H1 (cell line): ENCODE measurements around the gene BRAP. TPM values are rescaled to one million over a fixed set of nuclear protein-coding genes. Genes with fewer than 3 reads are reported as not detected.

Experiments used
- CTCF ChIA-PET: fragments of 300-600 bp; sonication (Branson Sonifier 250); formaldehyde crosslinking; loops from one replicate; lab custom pipeline; 2021; ENCODE audit not compliant: partially characterized antibody; lab: Charles Lee
- POLR2A ChIA-PET: fragments of 300-600 bp; sonication (Branson Sonifier 250); formaldehyde crosslinking; loops from one replicate; lab custom pipeline; 2021; ENCODE audit warnings: inconsistent platforms; ENCODE audit not compliant: partially characterized antibody; lab: Charles Lee
- DNase-seq, 2 experiments: peaks; one replicate each; pipeline versions ENCODE4 v3.0.0 to v3.0.0-alpha.2; 2010 to 2022; ENCODE audit warnings: low spot score in 2 of 2, low read depth in 1 of 2, mixed read lengths in 1 of 2
- FAIRE-seq: peaks from 2 replicates; lab custom pipeline; 2011; peaks lifted over from hg19 to GRCh38; lab: Jason Lieb, UNC
- H2AFZ ChIP-seq: 2 replicates; pipeline ENCODE4 v1.8.1; 2012; ENCODE audit warnings: low read length, inconsistent platforms
- H2AK5ac ChIP-seq: 2 replicates; pipeline ENCODE4 v1.6.1; 2013; ENCODE audit warnings: low read depth, low read length
- H2BK120ac ChIP-seq: replicated peaks from 2 replicates; pipeline ENCODE3; 2013; ENCODE audit warnings: low read depth, low read length, inconsistent platforms
- H2BK12ac ChIP-seq: 2 replicates; pipeline ENCODE4 v1.6.1; 2013; ENCODE audit warnings: low read depth, low read length
- H2BK15ac ChIP-seq: 2 replicates; pipeline ENCODE4 v1.6.1; 2013; ENCODE audit warnings: low read length
- H2BK20ac ChIP-seq: 2 replicates; pipeline ENCODE4 v1.6.1; 2013; ENCODE audit warnings: low read length
- H2BK5ac ChIP-seq: 2 replicates; pipeline ENCODE4 v1.6.1; 2013; ENCODE audit warnings: low read depth, low read length
- H3K14ac ChIP-seq: 2 replicates; pipeline ENCODE4 v1.6.1; 2013; ENCODE audit warnings: inconsistent platforms; ENCODE audit not compliant: insufficient read length
- H3K18ac ChIP-seq: 2 replicates; pipeline ENCODE4 v1.6.1; 2013; ENCODE audit warnings: low read length; ENCODE audit errors: extremely low read depth
- H3K23ac ChIP-seq: 2 replicates; pipeline ENCODE4 v1.6.1; 2013; ENCODE audit warnings: inconsistent platforms; ENCODE audit not compliant: insufficient read length
- H3K23me2 ChIP-seq: 2 replicates; pipeline ENCODE4 v1.6.1; 2013; ENCODE audit warnings: low read depth, low read length
- H3K27ac ChIP-seq: 2 replicates; pipeline ENCODE4 v1.6.1; 2011; ENCODE audit warnings: low read depth, low read length, inconsistent platforms
- H3K27me3 ChIP-seq, 4 experiments: replicated peaks in 1 of 4; 1 replicate in 1 of 4; 2 replicates in 3 of 4; pipeline versions ENCODE4 v1.6.1 to v1.8.1; 2011 to 2013; ENCODE audit warnings: low read length in 3 of 4, mild to moderate bottlenecking in 3 of 4, inconsistent platforms in 2 of 4, mixed read lengths in 2 of 4, moderate library complexity in 1 of 4; ENCODE audit not compliant: control insufficient read depth in 3 of 4, insufficient read depth in 3 of 4; ENCODE audit errors: extremely low read depth in 1 of 4
- H3K36me3 ChIP-seq, 4 experiments: 2 replicates each; pipeline versions ENCODE4 v1.6.1 to v1.8.1; 2011 to 2013; ENCODE audit warnings: mild to moderate bottlenecking in 4 of 4, low read length in 3 of 4, moderate library complexity in 2 of 4, control low read depth in 1 of 4, inconsistent platforms in 1 of 4; ENCODE audit not compliant: insufficient read depth in 4 of 4, control insufficient read depth in 2 of 4
- H3K4ac ChIP-seq: replicated peaks from 2 replicates; pipeline ENCODE3; 2013; ENCODE audit warnings: low read length, low read depth, mixed read lengths, inconsistent platforms; ENCODE audit not compliant: insufficient read length
- H3K4me1 ChIP-seq, 4 experiments: replicated peaks in 1 of 4; 1 replicate in 1 of 4; 2 replicates in 3 of 4; pipeline versions ENCODE4 v1.6.1 to v1.8.1; 2011 to 2013; ENCODE audit warnings: low read length in 3 of 4, inconsistent platforms in 2 of 4, mixed read lengths in 1 of 4; ENCODE audit not compliant: insufficient read depth in 4 of 4, control insufficient read depth in 3 of 4
- H3K4me2 ChIP-seq, 2 experiments: 2 replicates each; pipeline versions ENCODE4 v1.6.1 to v1.8.1; 2011 to 2013; ENCODE audit warnings: low read depth in 2 of 2, low read length in 2 of 2, control low read depth in 1 of 2, inconsistent platforms in 1 of 2, mild to moderate bottlenecking in 1 of 2; ENCODE audit not compliant: insufficient read depth in 1 of 2
- H3K4me3 ChIP-seq, 4 experiments: fragments of 200-600, 300-600 bp in 1 of 4; sonication (generic), shearing (Covaris generic), sonication (Bioruptor Twin) in 1 of 4; 2 replicates each; pipeline versions ENCODE4 v1.5.1 to v1.8.1; 2011 to 2016; ENCODE audit warnings: low read length in 4 of 4, low read depth in 3 of 4, control low read depth in 2 of 4, inconsistent platforms in 2 of 4, mild to moderate bottlenecking in 2 of 4, mixed read lengths in 1 of 4, moderate library complexity in 1 of 4; ENCODE audit not compliant: insufficient read depth in 2 of 4; ENCODE audit errors: extremely low read depth in 1 of 4
- H3K56ac ChIP-seq: replicated peaks from 2 replicates; pipeline ENCODE3; 2013; ENCODE audit warnings: low read depth, mild to moderate bottlenecking, mixed read lengths, low read length, inconsistent platforms; ENCODE audit not compliant: insufficient read length
- H3K79me1 ChIP-seq: 2 replicates; pipeline ENCODE4 v1.6.1; 2013; ENCODE audit warnings: low read depth, low read length, control low read depth
- H3K79me2 ChIP-seq, 2 experiments: 2 replicates each; pipeline versions ENCODE4 v1.6.1 to v1.8.1; 2012 to 2013; ENCODE audit warnings: low read length in 2 of 2, mild to moderate bottlenecking in 2 of 2, inconsistent platforms in 1 of 2; ENCODE audit not compliant: insufficient read depth in 2 of 2, control insufficient read depth in 1 of 2
- H3K9ac ChIP-seq, 4 experiments: replicated peaks in 1 of 4; 1 replicate in 1 of 4; 2 replicates in 3 of 4; pipeline versions ENCODE4 v1.6.1 to v1.8.1; 2011 to 2013; ENCODE audit warnings: low read depth in 3 of 4, low read length in 3 of 4, control low read depth in 2 of 4, mild to moderate bottlenecking in 2 of 4, moderate library complexity in 2 of 4, inconsistent platforms in 1 of 4; ENCODE audit errors: extremely low read depth in 1 of 4
- H3K9me3 ChIP-seq, 2 experiments: 2 replicates each; pipeline versions ENCODE4 v1.6.1 to v1.8.1; 2012 to 2013; ENCODE audit warnings: mild to moderate bottlenecking in 2 of 2, moderate library complexity in 2 of 2, control low read depth in 1 of 2, inconsistent platforms in 1 of 2, low read depth in 1 of 2, low read length in 1 of 2, mixed read lengths in 1 of 2; ENCODE audit not compliant: insufficient read depth in 2 of 2
- H4K20me1 ChIP-seq, 2 experiments: replicated peaks in 1 of 2; 2 replicates each; pipeline versions ENCODE3 to v1.8.1; 2011 to 2013; ENCODE audit warnings: inconsistent platforms in 2 of 2, low read length in 2 of 2, mild to moderate bottlenecking in 1 of 2; ENCODE audit not compliant: insufficient read depth in 2 of 2, control insufficient read depth in 1 of 2
- H4K5ac ChIP-seq: 2 replicates; pipeline ENCODE4 v1.6.1; 2013; ENCODE audit warnings: low read length, low read depth, mixed read lengths, inconsistent platforms; ENCODE audit not compliant: insufficient read length
- H4K8ac ChIP-seq: 2 replicates; pipeline ENCODE4 v1.8.0; 2013; ENCODE audit warnings: mild to moderate bottlenecking, moderate library complexity, low read length, inconsistent platforms; ENCODE audit not compliant: insufficient read depth; ENCODE audit errors: extremely low read depth
- H4K91ac ChIP-seq: replicated peaks from 2 replicates; pipeline ENCODE3; 2013; ENCODE audit warnings: low read length, mixed read lengths, inconsistent platforms; ENCODE audit not compliant: insufficient read length
- CBX8 ChIP-seq: fragments of 300-800, 300-1000 bp; sonication (generic); IDR thresholded peaks from 2 replicates; pipeline ENCODE4 v1.7.1; 2016; ENCODE audit warnings: low read depth, low read length, borderline replicate concordance
- EGR1 ChIP-seq: IDR thresholded peaks from 2 replicates; pipeline ENCODE4 v1.6.1; 2011; ENCODE audit warnings: low read depth, low read length, borderline replicate concordance
- JUN ChIP-seq: IDR thresholded peaks from 2 replicates; pipeline ENCODE4 v1.6.1; 2011; ENCODE audit warnings: low read depth, mild to moderate bottlenecking, improper control_type of control experiment, low read length
- KDM5A ChIP-seq: fragments of 200-600 bp; IDR thresholded peaks from 2 replicates; pipeline ENCODE4 v1.7.1; 2012; ENCODE audit warnings: mild to moderate bottlenecking, low read length, inconsistent platforms, mixed read lengths
- RBBP5 ChIP-seq: IDR thresholded peaks from 2 replicates; pipeline ENCODE4 v1.7.1; 2012; ENCODE audit warnings: low read depth, mild to moderate bottlenecking, inconsistent platforms, low read length, moderate library complexity, borderline replicate concordance
- RFX5 ChIP-seq: IDR thresholded peaks from 2 replicates; pipeline ENCODE4 v1.6.1; 2011; ENCODE audit warnings: low read depth, low read length, improper control_type of control experiment, borderline replicate concordance
- RNF2 ChIP-seq: fragments of 200-900, 300-1000 bp; sonication (generic); IDR thresholded peaks from 2 replicates; pipeline ENCODE4 v1.7.1; 2016; ENCODE audit warnings: borderline replicate concordance, low read depth, mild to moderate bottlenecking, antibody characterized with exemption, low read length; ENCODE audit not compliant: poor library complexity, severe bottlenecking; ENCODE audit errors: missing control alignments
- SIRT6 ChIP-seq: IDR thresholded peaks from one replicate; pipeline ENCODE4 v1.7.1; 2012; ENCODE audit warnings: low read length, inconsistent platforms
- SP2 ChIP-seq: IDR thresholded peaks from 2 replicates; pipeline ENCODE4 v1.6.1; 2012; ENCODE audit warnings: mild to moderate bottlenecking, low read length, inconsistent platforms
- WGBS, 2 experiments: shearing (Covaris generic) in 1 of 2; methylation state at CpG; one replicate each; pipeline versions ENCODE4 v1.1.6 to v1.1.7; 2013 to 2015; ENCODE audit warnings: low lambda C conversion rate in 2 of 2, mixed read lengths in 2 of 2, inconsistent platforms in 1 of 2, low coverage in 1 of 2, missing lambda C conversion rate in 1 of 2; ENCODE audit not compliant: insufficient replicate concordance in 2 of 2, insufficient coverage in 1 of 2, insufficient read length in 1 of 2; ENCODE audit errors: extremely low coverage in 1 of 2, missing lambda C conversion rate in 1 of 2; 5-methylcytosine and 5-hydroxymethylcytosine counted together
- polyA plus RNA-seq, 7 experiments: library from polyadenylated mRNA; depleted of rRNA in 3 of 7; stranded (reverse) in 5 of 7; unstranded in 2 of 7; fragments of >200 nt in 5 of 7; fragments of 200-250 nt in 2 of 7; gene quantifications; 1 replicate in 5 of 7; 2 replicates in 1 of 7; 4 replicates in 1 of 7; pipeline versions ENCODE4 v1.2.1 to v1.2.3, GENCODE V29; 2011 to 2013; ENCODE audit warnings: missing spikeins in 2 of 7, mixed read lengths in 2 of 7
- total RNA-seq: library from RNA; stranded (reverse); fragmentation: NEBNext Ultra II Directional; extraction: Animal tissue kit (Norgen Biotek cat#: 25700); gene quantifications from 2 replicates; pipeline ENCODE4 v1.2.1, GENCODE V29; 2021
- TF ChIP-seq, protein P1 (sequence below): IDR thresholded peaks from 2 replicates; pipeline ENCODE4 v1.6.1; 2012; ENCODE audit warnings: low read length, inconsistent platforms
- TF ChIP-seq, protein P2 (sequence below): IDR thresholded peaks from 2 replicates; pipeline ENCODE4 v1.6.1; 2011; ENCODE audit warnings: low read length, improper control_type of control experiment

Gene BRAP
- total and polyA plus RNA-seq, 2 of the 8 experiments (the other 6 are each of a cell fraction or from before 2014, with no cell fraction given) = 12.8 to 22.2 TPM

DNA sequence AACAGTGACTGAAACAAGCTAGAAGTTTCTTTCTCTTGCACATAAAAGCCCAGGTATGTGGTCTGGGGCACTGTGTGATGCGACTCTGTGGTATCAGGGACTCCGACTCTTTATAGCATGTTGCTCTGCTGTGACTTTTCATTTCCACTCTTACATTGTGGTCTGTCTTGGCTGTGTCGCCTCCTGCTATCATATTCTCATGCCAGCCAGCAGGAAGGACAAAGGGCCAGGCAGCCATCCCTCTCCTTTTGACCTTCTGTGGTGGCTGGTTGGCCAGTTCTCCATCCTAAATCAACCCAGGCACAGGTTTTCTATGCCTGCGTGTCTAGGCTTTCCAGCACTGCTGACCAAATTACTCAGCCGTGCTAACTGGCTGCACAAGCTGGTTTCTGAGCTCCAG lies 8.1 kb upstream of the BRAP start:
- H3K9ac ChIP-seq = no peak overlapping the region
- WGBS, 2 experiments = 88% methylated on average over 5 of the region's 5 CpGs; no CpG with 5 or more reads in 1 of the 2 experiments
- no peak overlapping the region for H3K56ac ChIP-seq
- no peak overlapping the region for H2BK15ac ChIP-seq
- no peak overlapping the region for H2AFZ ChIP-seq
- no peak overlapping the region for H4K5ac ChIP-seq
- DNase-seq = no peak
- no peak overlapping the region for H3K14ac ChIP-seq
- H2BK12ac ChIP-seq = no peak overlapping the region
- H3K4me1 ChIP-seq = peaks cover 0 to 3% (median 0%) of the 10 kb centered on the region in 4 experiments; a peak in 1 of 7 replicates
- no peak overlapping the region for H3K18ac ChIP-seq
- H3K4me2 ChIP-seq = no peak overlapping the region
- H3K27ac ChIP-seq = no peak overlapping the region
- no peak overlapping the region for H2BK5ac ChIP-seq
- ChIA-PET CTCF (interaction anchor here (0.7 to 1.3 kb wide), 6 partner anchors 15 to 470 kb away, joined by 3 to 4 read pairs (median 3); no protein-coding TSS in a partner anchor), POLR2A (interaction anchor here (0.9 to 1.6 kb wide), 2 partner anchors 11 to 16 kb away, joined by 3 to 4 read pairs; no protein-coding TSS in a partner anchor)
- no peaks in the 10 kb centered on the region for H3K79me1 ChIP-seq
- no peak overlapping the region for H2BK120ac ChIP-seq
- H3K36me3 ChIP-seq = peaks cover 0 to 20% (median 11%) of the 10 kb centered on the region in 4 experiments; a peak in 7 of 8 replicates
- no peaks in the 10 kb centered on the region for H3K9me3 ChIP-seq
- no peak overlapping the region for H2AK5ac ChIP-seq
- FAIRE-seq = no peak
- no peaks in the 10 kb centered on the region for H3K27me3 ChIP-seq
- H3K79me2 ChIP-seq = no peaks in the 10 kb centered on the region
- no peak overlapping the region for H2BK20ac ChIP-seq
- no peak overlapping the region for H4K8ac ChIP-seq
- no peak overlapping the region for H3K4ac ChIP-seq
- no peak overlapping the region for H4K91ac ChIP-seq
- H3K23me2 ChIP-seq = no peaks in the 10 kb centered on the region
- no peak overlapping the region for H3K4me3 ChIP-seq
- H4K20me1 ChIP-seq = peaks cover 2% of the 10 kb centered on the region in 2 experiments
- no peak overlapping the region for H3K23ac ChIP-seq
- no peak for TF ChIP-seq CBX8
- no peak for TF ChIP-seq RBBP5
- TF ChIP-seq KDM5A = no peak
- no peak for TF ChIP-seq SIRT6
- TF ChIP-seq RFX5 = no peak
- TF ChIP-seq, protein P1, sequence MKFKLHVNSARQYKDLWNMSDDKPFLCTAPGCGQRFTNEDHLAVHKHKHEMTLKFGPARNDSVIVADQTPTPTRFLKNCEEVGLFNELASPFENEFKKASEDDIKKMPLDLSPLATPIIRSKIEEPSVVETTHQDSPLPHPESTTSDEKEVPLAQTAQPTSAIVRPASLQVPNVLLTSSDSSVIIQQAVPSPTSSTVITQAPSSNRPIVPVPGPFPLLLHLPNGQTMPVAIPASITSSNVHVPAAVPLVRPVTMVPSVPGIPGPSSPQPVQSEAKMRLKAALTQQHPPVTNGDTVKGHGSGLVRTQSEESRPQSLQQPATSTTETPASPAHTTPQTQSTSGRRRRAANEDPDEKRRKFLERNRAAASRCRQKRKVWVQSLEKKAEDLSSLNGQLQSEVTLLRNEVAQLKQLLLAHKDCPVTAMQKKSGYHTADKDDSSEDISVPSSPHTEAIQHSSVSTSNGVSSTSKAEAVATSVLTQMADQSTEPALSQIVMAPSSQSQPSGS = no peak
- no peak for TF ChIP-seq RNF2
- no peak for TF ChIP-seq EGR1
- TF ChIP-seq JUN = no peak
- TF ChIP-seq, protein P2, sequence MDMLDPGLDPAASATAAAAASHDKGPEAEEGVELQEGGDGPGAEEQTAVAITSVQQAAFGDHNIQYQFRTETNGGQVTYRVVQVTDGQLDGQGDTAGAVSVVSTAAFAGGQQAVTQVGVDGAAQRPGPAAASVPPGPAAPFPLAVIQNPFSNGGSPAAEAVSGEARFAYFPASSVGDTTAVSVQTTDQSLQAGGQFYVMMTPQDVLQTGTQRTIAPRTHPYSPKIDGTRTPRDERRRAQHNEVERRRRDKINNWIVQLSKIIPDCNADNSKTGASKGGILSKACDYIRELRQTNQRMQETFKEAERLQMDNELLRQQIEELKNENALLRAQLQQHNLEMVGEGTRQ = no peak
- TF ChIP-seq SP2 = no peak
